Gastrocnemius medialis (tissue), 4 donors: ENCODE measurements around the gene PRICKLE1.

Experiments
- POLR2A ChIP-seq, 2 donors: fragments of 450-650 bp; IDR thresholded peaks; one replicate each; pipeline ENCODE4 v1.6.1; 2017; ENCODE audit warnings: antibody characterized with exemption in 2 of 2, mild to moderate bottlenecking in 2 of 2, moderate library complexity in 2 of 2
- TF ChIP-seq, protein P1 (sequence below), 5 experiments: fragments of 450-650 bp in 3 of 5; fragments of 200-600 bp in 2 of 5; sonication (generic) in 2 of 5; IDR thresholded peaks in 4 of 5; conservative IDR thresholded peaks in 1 of 5; 1 replicate in 4 of 5; 2 replicates in 1 of 5; pipeline ENCODE4 v1.5.1; 2016 to 2019; ENCODE audit warnings: antibody characterized with exemption in 5 of 5, mild to moderate bottlenecking in 3 of 5, moderate library complexity in 3 of 5

DNA sequence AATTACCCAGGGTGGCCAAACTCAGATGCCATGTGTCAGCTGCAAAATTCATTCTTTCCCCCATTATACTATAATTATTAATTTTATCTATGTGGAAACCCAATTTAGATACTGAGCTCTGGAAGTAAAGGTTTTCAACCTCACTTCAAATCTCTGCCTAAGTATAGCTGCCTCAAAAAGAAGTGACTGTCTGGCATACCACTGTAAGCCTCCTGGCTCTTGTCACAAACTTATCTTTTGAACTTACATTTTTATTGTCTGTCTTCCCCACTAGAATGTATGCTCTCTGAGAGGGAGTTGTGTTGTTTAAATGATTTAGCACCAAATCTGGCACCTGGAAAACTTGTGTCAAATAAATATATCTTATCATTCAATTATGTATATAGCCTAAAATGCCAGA is 16.1 kb upstream of the PRICKLE1 start:
- TF ChIP-seq, protein P1, sequence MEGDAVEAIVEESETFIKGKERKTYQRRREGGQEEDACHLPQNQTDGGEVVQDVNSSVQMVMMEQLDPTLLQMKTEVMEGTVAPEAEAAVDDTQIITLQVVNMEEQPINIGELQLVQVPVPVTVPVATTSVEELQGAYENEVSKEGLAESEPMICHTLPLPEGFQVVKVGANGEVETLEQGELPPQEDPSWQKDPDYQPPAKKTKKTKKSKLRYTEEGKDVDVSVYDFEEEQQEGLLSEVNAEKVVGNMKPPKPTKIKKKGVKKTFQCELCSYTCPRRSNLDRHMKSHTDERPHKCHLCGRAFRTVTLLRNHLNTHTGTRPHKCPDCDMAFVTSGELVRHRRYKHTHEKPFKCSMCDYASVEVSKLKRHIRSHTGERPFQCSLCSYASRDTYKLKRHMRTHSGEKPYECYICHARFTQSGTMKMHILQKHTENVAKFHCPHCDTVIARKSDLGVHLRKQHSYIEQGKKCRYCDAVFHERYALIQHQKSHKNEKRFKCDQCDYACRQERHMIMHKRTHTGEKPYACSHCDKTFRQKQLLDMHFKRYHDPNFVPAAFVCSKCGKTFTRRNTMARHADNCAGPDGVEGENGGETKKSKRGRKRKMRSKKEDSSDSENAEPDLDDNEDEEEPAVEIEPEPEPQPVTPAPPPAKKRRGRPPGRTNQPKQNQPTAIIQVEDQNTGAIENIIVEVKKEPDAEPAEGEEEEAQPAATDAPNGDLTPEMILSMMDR (IDR thresholded peaks at IDR 0.05 in 4 of 5, conservative IDR thresholded peaks at IDR 0.05 in 1 of 5): no peak
- TF ChIP-seq POLR2A (IDR thresholded peaks at IDR 0.05): no peak
